HCT116 (cell line): ENCODE results near the gene LPXN. TPM values are rescaled to one million over a fixed set of nuclear protein-coding genes. Genes with fewer than 3 reads are reported as not detected.

Experiments used
- ATAC-seq: fragments of 200-7000 bp; cut with Tn5 transposase; 2 replicates; pipeline ENCODE4 v1.9.1; 2020; ENCODE audit warnings: mild to moderate bottlenecking, moderate library complexity
- BruUV-seq: library from RNA; stranded (reverse); fragments of 400-500 nt; replicated peaks from 2 replicates; lab custom pipeline; 2021; lab: Mats Ljungman, UMichigan
- CTCF ChIA-PET: fragments of 300-600 bp; sonication (Branson Sonifier 250); formaldehyde crosslinking; loops from one replicate; lab custom pipeline; 2021; ENCODE audit warnings: antibody characterized with exemption; lab: Charles Lee
- POLR2A ChIA-PET: fragments of 300-600, 350-600 bp; sonication (Branson Sonifier 250); formaldehyde crosslinking; loops from one replicate; lab custom pipeline; 2021; ENCODE audit warnings: antibody characterized with exemption; lab: Charles Lee
- RAD21 ChIA-PET, 2 experiments: fragments of 300-600 bp; sonication (Branson Sonifier 250); formaldehyde crosslinking; loops; one replicate each; lab custom pipeline; 2023; ENCODE audit warnings: low total read pairs in 2 of 2; ENCODE audit not compliant: uncharacterized antibody in 2 of 2, unreplicated experiment in 2 of 2, low non-redundant PET in 1 of 2; lab: Charles Lee
- DNase-seq: peaks from one replicate; pipeline ENCODE4 v3.0.0-alpha.2; 2010; ENCODE audit warnings: low read depth, low spot score
- H2AFZ ChIP-seq: fragments of 200-600 bp; shearing (Covaris generic), sonication (generic); 2 replicates; pipeline ENCODE4 v1.6.1; 2017; ENCODE audit warnings: low read depth, mixed run types, mixed read lengths, antibody characterized with exemption, low read length; ENCODE audit not compliant: poor library complexity, severe bottlenecking
- H3K27ac ChIP-seq: 2 replicates; pipeline ENCODE4 v1.5.1; 2012; ENCODE audit warnings: low read depth, low read length
- H3K27me3 ChIP-seq: fragments of 200-600 bp; sonication (generic); 2 replicates; pipeline ENCODE4 v1.6.1; 2016; ENCODE audit warnings: mixed run types, low read length, mixed read lengths; ENCODE audit not compliant: insufficient read depth
- H3K36me3 ChIP-seq, 2 experiments: fragments of 200-500 bp in 1 of 2; fragments of 200-600 bp in 1 of 2; sonication (Bioruptor generic) in 1 of 2; sonication (generic) in 1 of 2; 2 replicates each; pipeline versions ENCODE4 v1.5.1 to v1.6.1; 2014 to 2016; ENCODE audit warnings: low read length in 2 of 2, inconsistent platforms in 1 of 2, mixed read lengths in 1 of 2, mixed run types in 1 of 2; ENCODE audit not compliant: insufficient read depth in 2 of 2, control insufficient read depth in 1 of 2
- H3K4me1 ChIP-seq, 2 experiments: fragments of 200-600 bp in 1 of 2; sonication (generic) in 1 of 2; 2 replicates each; pipeline versions ENCODE4 v1.5.1 to v1.6.1; 2012 to 2017; ENCODE audit warnings: low read length in 2 of 2, inconsistent platforms in 1 of 2, mild to moderate bottlenecking in 1 of 2, mixed read lengths in 1 of 2, mixed run types in 1 of 2, moderate library complexity in 1 of 2; ENCODE audit not compliant: insufficient read depth in 2 of 2, control insufficient read depth in 1 of 2
- H3K4me2 ChIP-seq: fragments of 200-600 bp; sonication (generic); 2 replicates; pipeline ENCODE4 v1.6.1; 2017; ENCODE audit warnings: mixed run types, low read length, mixed read lengths
- H3K4me3 ChIP-seq, 2 experiments: fragments of 200-600 bp in 1 of 2; sonication (generic) in 1 of 2; replicated peaks in 1 of 2; 2 replicates each; pipeline ENCODE4 v1.5.1; 2011 to 2016; ENCODE audit warnings: low read length in 2 of 2, control low read depth in 1 of 2, low read depth in 1 of 2, mild to moderate bottlenecking in 1 of 2, mixed read lengths in 1 of 2, mixed run types in 1 of 2
- H3K79me2 ChIP-seq: fragments of 200-600 bp; sonication (generic); 2 replicates; pipeline ENCODE4 v1.6.1; 2017; ENCODE audit warnings: mild to moderate bottlenecking, mixed run types, low read length, moderate library complexity, mixed read lengths; ENCODE audit not compliant: insufficient read depth
- H3K9ac ChIP-seq: fragments of 200-600 bp; sonication (generic); 2 replicates; pipeline ENCODE4 v1.6.1; 2016; ENCODE audit warnings: low read length, mixed read lengths
- H3K9me2 ChIP-seq: fragments of 200-600 bp; sonication (generic), shearing (Covaris generic); 2 replicates; pipeline ENCODE4 v1.6.1; 2017; ENCODE audit warnings: mixed run types, mild to moderate bottlenecking, moderate library complexity; ENCODE audit not compliant: insufficient read depth
- H3K9me3 ChIP-seq, 2 experiments: fragments of 200-500 bp in 1 of 2; fragments of 200-600 bp in 1 of 2; sonication (Bioruptor generic) in 1 of 2; sonication (generic) in 1 of 2; 2 replicates each; pipeline ENCODE4 v1.6.1; 2014 to 2017; ENCODE audit warnings: low read length in 2 of 2, mixed read lengths in 2 of 2, inconsistent platforms in 1 of 2, low read depth in 1 of 2, mild to moderate bottlenecking in 1 of 2, mixed run types in 1 of 2, moderate library complexity in 1 of 2; ENCODE audit not compliant: control insufficient read depth in 1 of 2, insufficient read depth in 1 of 2
- H4K20me1 ChIP-seq: fragments of 200-600 bp; sonication (generic), shearing (Covaris generic); 2 replicates; pipeline ENCODE4 v1.6.1; 2017; ENCODE audit warnings: mixed run types, mild to moderate bottlenecking, moderate library complexity; ENCODE audit not compliant: insufficient read depth
- ATF3 ChIP-seq: IDR thresholded peaks from 2 replicates; pipeline ENCODE4 v1.6.1; 2012
- CBX3 ChIP-seq: IDR thresholded peaks from 2 replicates; pipeline ENCODE4 v1.6.1; 2012; ENCODE audit warnings: low read depth
- EZH2phosphoT487 ChIP-seq: fragments of 200-600 bp; IDR thresholded peaks from 2 replicates; pipeline ENCODE4 v1.6.1; 2018; ENCODE audit warnings: antibody characterized with exemption, borderline replicate concordance
- FOSL1 ChIP-seq: IDR thresholded peaks from 2 replicates; pipeline ENCODE4 v1.6.1; 2012; ENCODE audit warnings: low read depth
- SRF ChIP-seq: IDR thresholded peaks from 2 replicates; pipeline ENCODE4 v1.6.1; 2012; ENCODE audit warnings: low read depth
- TCF7L2 ChIP-seq: IDR thresholded peaks from 2 replicates; pipeline ENCODE4 v1.7.0; 2011; ENCODE audit warnings: borderline replicate concordance, inconsistent platforms; ENCODE audit not compliant: insufficient read depth, insufficient read length; ENCODE audit errors: extremely low read depth
- ZBTB33 ChIP-seq: IDR thresholded peaks from 2 replicates; pipeline ENCODE4 v1.6.1; 2011; ENCODE audit warnings: mild to moderate bottlenecking, low read length, moderate library complexity; ENCODE audit not compliant: insufficient replicate concordance; ENCODE audit errors: extremely low read depth
- ZNF274 ChIP-seq: fragments of 200-500 bp; sonication (Bioruptor generic); IDR thresholded peaks from 2 replicates; pipeline ENCODE4 v1.6.1; 2014; ENCODE audit warnings: mild to moderate bottlenecking, low read depth, low read length, inconsistent platforms
- intact Hi-C: fragments of 100-400 bp; cut with micrococcal nuclease; formaldehyde crosslinking; loops from 2 replicates; pipeline ENCODE4 v1.10.0; 2022
- total RNA-seq: library from RNA; stranded (reverse); gene quantifications from one replicate; pipeline ENCODE4 v1.2.1, GENCODE V29; 2021; ENCODE audit not compliant: unreplicated experiment

LPXN gene
- total RNA-seq, 1 experiment from 2014 or later = 3.6 TPM

- CTCF ChIA-PET = interaction anchor here (1.3 kb wide), 1 partner anchor 40 kb away, joined by 3 read pairs; no protein-coding TSS in a partner anchor
- H3K4me2 ChIP-seq = no peak overlapping the region
- ATAC-seq (no peak), DNase-seq (no peak)
- H2AFZ ChIP-seq = no peak overlapping the region
- H3K9me2 ChIP-seq = no peaks in the 10 kb centered on the region
- no peaks in the 10 kb centered on the region for H3K9me3 ChIP-seq
- intact Hi-C loops = loop anchor here (10.0 kb wide), 1 partner anchor 393 kb away; no protein-coding TSS in a partner anchor
- BruUV-seq = no TSS peak
- H3K27me3 ChIP-seq = no peaks in the 10 kb centered on the region
- H4K20me1 ChIP-seq = no peaks in the 10 kb centered on the region
- no peaks in the 10 kb centered on the region for H3K79me2 ChIP-seq
- no peak overlapping the region for H3K4me3 ChIP-seq
- peaks cover 0 to 8% of the 10 kb centered on the region in 2 experiments; a peak in 3 of 4 replicates for H3K4me1 ChIP-seq
- H3K9ac ChIP-seq = no peak overlapping the region
- TF ChIP-seq ATF3 = no peak
- no peak for TF ChIP-seq TCF7L2
- TF ChIP-seq FOSL1 = no peak
- TF ChIP-seq SRF = no peak
- TF ChIP-seq CBX3 = no peak
- TF ChIP-seq EZH2phosphoT487 = no peak
- TF ChIP-seq ZBTB33 = no peak
- no peak for TF ChIP-seq ZNF274
- RAD21 ChIA-PET = no interaction called here
- no peak overlapping the region for H3K27ac ChIP-seq
- POLR2A ChIA-PET = no interaction called here
- H3K36me3 ChIP-seq = no peaks in the 10 kb centered on the region
These were observed 48.2 kb downstream of the LPXN start for GRCh38 chr11:58527429-58527828.
